Stromal cell of bone marrow (primary cell): ENCODE results near the gene MAB21L1.

ENCODE experiments used
- DNase-seq: peaks from one replicate; pipeline ENCODE4 v3.0.0-alpha.2; 2012; ENCODE audit warnings: low read depth

MAB21L1 gene

DNA sequence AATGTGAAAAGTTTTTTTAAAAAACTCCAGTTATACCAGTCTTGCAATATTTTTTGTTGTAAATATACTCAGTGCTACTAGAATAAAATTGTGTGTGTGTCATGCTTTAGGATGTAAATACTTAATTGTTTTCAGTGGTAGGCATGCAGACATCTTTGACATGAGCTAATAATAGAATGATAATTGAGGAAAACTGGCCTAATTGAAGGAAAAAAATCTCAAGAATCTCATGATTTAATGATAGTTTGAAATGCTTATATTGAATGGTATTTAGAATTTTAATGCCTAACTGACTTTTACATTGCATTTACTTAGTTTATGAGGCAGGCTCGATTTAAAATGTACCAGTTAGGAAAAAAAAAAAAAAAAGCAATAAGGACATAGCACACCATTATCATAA, 3.2 kb upstream of the MAB21L1 start:
- DNase-seq: no peak

DNA sequence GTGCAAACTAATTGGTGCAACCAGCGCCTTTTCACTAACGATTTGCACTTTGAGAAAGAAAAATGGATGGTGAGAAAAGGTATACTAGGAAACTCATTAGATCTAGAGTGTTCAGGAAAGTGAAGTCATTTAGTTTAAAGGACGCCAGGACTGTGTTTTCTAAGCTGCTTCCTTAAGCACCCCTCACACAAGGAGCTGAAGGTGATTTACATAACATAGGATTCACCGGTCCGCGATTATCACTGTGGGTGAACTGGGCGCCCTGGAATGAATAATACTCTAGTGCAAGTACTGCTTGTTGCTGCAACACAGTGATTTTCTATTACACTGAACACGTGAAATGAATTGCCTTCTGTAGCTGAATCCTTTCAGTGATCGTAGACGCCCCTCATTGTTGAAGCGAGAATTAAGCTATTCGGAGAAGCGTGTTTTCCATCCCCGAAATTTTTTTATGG, 2.6 kb upstream of the MAB21L1 start:
- DNase-seq: no peak

DNA sequence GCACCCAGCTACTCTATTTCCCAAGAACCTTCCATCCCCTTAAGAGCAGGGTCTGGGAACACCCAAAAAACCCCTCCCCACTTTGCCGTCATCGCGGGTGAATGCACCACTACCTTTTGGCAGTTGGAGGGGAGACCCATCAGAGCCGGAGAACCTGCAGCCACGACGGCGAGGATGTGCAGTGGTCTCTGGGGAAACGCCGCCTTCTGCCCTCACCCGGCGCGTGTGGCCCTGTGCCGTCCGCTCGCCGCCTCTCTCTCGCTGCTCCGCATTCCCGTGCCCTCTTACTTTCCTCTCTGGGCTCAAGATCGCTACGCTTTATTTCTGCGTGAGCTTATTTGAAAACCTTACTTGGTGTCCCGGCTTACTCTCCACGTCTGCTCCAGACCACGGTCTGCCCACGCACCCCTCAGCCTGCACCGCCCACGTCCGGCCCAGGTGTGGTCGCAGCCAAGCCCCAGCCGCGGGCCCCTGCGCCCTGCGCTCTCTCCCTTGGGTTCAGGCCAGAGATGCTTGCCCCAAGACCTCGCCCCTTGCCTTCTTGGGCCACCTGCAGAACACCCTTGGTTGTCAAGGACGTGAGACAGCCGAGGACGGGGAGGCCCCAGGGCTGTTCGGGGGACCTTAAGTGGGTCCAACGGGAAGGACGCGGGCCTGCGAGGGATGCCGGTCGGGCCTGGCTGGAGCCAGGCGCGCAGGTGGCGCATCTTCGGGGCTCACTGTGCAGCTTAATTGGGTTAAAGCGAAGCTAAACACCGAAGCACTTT, 2.0 kb upstream of the MAB21L1 start:
- DNase-seq: no peak

DNA sequence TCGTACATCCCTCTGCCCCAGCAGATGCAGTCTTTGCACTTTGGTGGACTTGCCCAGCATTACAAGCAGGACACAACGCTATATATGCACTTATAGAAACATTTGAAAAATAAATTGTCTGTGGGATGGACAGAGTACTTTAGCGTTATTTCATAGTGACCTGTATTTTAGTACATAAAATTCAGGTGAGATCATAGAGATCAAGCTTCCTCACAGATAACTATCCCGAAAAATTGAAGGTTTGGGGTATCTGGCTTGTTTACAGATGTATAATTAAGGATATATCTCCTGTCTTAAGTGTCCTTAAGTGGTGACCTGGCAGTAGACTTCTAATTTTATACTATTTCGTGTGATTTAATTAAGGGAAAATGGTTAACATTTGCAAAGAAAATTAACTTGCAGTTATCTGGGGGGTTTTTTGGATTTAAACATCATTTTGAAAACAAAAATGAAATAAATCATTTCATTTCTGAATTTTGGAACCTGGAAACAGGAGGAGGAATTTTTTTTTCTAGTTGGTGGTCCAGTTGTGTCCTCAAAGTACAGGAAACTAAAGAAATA, 977 bp upstream of the MAB21L1 start:
- DNase-seq: no peak

DNA sequence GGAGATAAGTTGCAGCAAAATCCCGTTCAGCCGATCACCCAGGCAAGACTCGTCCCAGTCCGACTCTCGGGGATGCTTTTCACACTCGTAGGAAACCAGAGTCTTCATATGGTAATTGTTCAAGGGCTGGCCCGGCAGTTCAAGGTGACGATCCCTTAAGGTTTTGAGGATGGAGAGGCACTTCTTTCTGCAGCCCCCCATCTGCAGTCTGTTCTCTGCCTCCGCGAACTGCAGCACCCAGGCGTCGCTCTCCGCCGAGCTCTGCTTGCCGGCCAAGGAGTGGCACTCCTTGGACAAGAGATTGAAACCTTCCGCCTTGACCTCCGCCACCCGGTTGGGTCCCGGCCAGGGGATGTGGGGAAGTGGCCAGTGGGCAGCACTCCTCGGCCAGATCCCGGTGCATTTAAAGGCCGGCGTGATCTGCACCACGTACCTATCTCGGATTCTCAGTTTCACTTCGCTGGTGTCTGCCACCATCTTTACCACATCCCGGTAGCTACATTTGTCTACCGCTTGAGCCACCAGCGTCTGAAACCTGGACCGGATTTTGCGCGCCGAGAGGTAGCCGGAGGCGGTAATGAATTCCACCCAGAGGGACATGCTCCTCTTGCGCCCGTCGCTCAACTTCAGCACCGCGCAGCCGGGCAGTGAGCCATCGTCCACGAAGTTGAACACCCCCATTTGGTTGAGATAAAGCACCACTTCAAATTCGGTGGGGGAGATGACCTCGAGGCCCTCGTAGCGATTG, 1.1 kb downstream of the MAB21L1 start:
- no peak for DNase-seq

DNA sequence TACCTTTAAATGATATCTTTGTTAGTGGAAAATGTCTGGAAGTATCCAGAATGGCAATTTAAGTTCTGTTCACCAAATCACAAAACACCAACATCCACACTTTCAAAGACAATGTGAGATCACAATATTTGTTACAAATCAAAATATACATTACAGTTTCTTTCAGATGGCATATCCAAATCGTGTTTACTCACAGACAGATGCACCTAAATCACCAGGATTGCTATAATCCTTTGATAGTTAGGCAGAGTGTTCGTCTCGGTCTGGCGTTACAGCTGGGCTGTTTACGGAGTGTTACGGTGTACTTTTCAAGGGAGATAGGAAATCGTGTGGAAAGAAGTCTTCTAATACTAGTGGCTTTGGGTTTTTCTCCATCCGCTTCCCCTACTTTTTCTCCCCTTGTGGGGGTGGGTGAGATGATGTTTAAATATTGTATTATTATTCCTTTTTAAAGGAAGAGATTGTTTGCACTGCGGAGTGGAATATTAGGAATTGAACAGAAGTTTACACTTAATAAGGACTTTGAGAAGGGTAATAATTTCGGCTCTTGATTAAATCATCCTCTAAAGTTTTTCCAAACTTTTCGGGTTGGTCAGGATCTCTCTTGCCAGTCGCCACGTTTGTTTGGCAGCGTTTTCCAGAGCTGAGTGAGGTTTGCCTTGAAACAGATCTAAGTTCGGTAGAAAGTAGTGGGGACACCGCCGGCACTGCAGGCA, 1.8 kb downstream of the MAB21L1 start:
- no peak for DNase-seq

DNA sequence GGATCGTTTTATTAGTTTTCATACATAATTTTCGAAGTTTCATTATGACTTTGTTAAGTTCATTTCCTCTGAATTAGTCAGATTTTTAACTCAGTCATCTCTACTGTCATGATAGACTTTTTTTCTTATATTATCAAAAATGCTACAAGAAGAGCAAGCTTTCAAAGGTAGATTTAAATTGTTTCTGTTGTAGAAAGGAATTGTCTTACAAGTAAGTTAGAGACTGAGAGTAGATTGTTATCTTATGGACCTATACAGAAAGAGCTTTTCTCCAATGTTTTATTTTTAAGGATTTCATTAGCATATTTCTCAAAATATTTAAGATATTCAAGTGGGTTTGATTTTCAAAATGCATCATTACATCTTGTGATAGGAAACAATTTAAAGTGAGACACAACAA, 2.7 kb downstream of the MAB21L1 start:
- no peak for DNase-seq

DNA sequence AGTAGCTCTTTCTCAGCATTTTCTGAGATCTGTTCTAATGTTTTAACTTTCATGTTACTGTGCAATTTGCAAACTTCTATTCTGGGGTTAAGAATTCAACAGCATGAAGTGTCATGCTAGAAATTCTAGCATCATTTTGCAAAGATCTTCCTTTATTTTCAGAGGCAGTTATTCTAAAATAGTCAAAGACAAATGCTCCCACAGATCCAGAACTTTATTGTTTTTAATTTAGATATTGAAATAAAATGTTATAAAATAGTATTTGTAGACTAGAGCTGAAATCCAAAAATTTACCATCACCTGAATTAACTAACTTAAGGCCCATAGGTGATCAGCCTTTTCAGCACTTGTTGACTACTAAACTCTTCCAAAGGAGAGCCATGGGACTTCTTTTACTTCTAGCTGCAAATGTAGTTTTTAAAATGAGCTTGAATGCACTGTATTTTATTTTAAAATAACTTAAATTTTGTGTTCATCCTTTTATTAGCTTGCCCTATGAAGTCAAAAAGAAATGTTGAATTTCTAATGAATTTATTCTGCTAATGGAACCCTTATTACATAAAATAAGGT, 3.2 kb downstream of the MAB21L1 start:
- DNase-seq: no peak

DNA sequence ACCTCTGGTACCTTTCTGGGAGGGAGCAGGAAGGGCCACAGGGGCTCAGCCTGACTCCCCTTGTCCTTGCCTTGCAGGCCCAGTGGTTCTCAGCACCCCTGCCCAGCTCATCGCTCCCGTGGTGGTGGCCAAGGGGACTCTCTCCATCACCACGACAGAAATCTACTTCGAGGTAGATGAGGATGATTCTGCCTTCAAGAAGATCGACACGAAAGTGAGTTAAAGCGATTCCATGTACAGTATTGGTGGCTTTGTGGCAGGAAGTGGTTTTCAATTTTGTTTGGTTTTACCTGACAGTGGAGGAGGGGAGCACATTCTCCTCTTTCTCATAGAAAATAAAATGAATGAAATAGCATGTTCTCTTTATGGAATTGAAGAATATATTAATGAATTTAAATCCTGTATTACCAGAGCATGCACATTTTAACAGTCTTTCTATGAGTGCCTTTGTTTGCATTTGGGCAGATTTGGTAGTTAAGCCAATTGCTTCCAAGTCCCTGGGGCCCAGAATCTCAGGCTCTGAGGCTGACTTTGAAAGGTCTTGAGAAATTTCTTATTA, 4.1 kb downstream of the MAB21L1 start:
- no peak for DNase-seq

DNA sequence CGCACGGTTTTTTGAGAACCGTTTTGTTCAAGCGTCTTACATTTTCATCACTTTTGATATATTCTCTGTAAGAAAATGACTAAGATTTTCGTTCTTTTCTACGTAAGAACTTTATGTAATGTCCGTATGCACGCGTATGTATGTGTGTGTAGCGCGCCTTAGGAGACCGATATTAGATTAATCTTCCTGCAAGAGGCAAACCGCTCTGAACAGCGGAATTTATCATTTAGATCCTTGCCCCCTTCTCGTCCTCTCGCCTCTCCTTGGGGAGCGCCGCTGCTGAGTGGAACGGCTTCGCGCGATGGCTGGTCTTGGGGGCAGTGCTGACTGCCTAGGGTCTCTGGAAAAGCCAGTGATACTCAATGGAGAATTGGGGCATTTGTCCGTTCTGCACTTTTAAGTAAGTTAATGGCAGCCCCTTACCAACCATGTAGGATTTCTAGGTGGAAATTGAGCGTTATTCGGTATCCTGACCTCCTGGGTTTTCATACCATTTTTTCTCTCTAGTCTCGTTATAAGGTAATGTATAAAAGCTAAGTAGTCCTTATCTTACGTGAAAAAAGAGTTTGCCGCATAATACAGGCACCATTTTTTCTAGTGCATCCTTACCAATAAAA, 4.7 kb downstream of the MAB21L1 start:
- no peak for DNase-seq

DNA sequence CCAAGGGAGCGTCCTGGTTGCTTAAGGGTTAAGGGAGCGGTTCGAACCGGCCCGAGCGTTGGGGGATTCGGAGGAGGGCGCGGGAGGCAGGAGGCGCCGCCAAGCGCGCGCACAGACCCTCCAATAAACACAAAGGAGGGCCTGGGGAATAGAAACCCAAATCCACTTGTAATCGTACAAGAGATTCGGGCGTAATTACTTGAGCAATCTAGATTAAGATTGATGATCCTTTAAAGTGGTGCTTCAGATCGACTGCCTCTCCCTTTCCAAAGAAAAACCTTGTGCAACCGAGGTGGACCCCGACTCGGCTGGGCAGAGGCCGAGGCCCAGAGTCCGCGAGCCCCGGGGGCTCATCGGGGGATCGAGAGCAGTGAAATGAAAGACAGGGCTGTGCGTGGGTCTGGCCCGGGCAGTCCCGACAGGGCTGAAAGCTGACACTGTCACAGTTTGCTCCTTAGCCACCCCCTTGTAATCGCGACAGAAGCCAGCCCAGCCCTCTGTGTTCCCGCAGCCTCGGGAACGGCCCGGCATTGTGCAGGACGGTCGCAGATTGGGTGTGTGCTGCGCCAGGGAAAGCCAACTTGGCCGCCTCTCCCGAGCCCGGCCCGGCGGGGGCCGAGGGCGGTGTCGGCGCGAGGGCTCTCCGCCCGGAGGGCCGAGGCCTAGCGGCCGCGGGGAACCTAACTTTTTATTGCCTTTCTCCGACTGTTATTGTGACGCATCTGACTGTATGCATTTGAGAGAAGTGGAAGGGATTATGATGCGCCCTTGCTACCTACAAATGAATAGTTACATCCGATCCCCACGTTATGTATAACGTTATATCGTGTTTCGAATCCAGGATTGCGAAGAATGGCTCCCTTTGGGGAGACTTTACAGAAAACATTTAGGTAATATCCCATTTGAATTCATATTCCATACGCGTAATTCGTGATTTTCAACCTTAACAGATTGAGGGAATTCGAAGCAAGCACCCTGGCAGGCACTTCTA, 5.5 kb downstream of the MAB21L1 start:
- DNase-seq: no peak

DNA sequence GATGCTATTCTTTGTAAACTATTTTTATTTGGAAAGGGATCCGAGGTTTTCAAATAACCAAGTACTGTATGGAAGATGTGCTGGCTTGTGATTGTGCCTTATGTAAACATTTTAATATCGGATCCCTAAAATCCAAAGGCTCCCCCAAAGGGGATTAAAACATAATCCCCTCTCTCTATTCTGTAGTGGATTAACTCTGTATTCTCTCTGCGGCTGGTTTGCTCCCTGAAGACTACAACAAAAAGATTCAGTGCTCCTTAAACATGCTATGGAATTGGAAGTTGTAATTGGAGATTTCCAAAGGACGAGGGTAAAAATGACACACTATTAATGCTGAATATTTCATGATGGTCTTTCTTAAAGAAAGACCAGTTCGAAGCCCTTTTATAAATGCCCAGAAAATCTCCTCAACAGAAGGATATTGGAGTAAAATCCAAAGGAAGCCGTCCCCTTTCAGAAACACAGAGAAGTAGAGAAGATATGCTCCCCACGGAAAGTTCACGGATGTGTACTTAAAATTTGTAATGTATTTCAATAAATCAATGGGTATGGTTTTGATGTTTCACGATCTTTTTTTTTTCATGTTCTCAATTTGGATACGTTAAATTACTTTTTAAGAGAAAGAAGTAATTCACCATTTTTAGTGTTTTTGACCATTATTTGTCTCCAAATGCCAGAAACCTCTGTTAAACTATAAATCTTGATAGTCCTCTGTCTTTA, 6.5 kb downstream of the MAB21L1 start:
- no peak for DNase-seq

DNA sequence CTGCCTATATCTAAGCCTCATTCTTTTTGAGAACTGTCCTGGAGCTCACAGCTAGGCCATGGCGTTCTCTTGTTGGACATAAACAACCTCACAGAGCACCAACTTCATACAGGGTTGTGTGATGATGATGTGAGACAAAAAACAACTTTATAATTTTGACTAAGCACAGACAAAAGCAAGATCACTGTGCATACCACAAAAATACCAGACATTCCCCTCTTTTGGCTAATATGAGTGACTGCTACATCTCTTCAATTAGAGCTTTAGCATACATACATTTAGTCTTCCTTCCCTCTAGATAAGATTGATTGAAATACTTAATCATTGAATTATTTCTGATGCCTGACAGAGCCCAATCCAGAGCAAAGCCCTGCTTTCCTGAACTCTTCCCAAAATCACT, 8.3 kb downstream of the MAB21L1 start:
- DNase-seq: no peak

DNA sequence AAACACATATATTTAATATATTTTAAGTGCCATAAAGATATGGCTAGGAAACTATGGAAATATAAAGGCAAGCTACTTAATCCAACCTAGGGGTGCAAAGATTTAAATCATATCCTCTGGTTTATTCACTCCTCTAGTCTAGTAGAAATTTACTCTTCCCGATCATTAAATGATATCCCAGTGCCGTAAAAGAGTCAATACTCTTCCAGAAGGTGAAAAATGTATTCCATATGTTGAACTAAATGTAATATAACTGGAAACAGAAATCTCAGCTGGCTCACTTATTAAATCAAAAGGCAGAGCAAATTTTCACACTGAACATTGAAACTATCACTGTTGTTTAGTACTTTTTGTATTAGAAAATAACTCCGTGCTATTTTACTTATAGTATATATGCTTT, 11.1 kb downstream of the MAB21L1 start:
- DNase-seq: no peak

DNA sequence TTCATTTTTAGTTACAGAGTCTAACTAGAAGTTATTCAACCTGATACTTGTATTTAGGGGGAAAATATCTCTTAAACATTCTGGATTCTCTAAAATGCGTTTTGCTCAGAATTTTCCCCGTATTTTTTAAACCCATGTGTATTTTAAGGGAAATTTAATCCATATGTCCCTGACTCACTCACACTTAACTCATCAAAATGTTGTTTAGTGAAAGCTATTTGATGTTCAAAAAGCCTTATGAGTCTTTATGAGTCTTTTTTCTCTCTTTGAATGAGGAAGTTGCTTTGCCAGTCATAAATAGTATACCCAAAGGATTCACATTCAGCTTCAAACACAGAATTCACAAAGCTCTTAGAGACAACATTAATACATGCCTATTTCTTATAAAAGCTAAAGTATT, 16.4 kb downstream of the MAB21L1 start:
- no peak for DNase-seq

DNA sequence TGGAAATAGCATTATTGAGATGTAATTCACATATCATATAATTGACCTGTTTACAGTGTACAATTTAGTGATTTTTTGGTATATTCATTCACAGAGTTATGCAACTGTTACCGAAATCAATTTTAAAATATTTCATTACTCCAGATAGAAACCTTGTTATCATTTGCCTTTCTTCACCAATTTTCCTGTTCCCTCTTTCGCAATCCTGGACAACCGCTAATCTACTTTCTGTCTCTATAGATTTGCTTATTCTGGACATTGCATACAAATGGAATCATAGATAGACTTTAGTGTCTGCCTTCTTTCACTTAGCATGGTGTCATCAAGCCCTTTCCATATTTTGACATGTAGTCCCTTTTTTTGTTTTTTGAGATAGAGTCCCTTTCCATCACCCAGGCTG, 19.2 kb downstream of the MAB21L1 start:
- DNase-seq: no peak

DNA sequence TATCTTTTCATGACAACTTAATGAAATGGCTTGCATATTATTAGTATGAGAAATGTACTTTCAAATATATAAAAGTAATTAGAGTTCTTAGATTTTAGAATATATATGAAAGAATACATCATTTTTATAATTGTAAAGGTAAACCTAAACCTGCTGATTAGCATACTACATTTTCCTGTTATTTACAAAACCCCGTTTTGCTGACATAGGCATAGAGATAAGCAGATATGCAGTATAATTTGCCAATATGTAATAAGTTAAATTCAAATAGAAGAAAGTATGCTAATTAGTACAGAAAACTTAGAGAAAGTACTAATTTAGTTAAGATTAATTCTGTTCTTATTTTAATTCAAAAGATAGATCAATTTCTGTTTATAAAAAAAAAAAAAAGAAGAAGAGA, 21.5 kb downstream of the MAB21L1 start:
- DNase-seq: no peak

DNA sequence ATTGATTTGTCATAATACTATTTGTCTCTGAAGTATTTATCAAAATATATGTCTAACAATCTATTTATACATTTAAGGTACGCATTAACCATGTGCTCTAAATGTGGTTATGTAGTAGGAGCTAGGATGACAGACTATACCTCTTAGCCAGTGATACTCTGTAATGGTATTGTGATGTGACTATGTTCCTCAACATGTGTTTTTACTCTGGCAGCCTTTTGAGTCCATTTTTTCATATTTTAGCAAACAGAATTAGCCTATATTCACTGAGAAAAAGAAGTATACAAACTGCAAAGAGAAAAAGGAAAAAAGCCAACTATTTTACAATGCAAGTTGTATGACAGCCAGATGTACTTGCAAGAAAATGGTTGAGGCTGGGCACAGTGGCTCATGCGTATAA, 26.7 kb downstream of the MAB21L1 start:
- no peak for DNase-seq

DNA sequence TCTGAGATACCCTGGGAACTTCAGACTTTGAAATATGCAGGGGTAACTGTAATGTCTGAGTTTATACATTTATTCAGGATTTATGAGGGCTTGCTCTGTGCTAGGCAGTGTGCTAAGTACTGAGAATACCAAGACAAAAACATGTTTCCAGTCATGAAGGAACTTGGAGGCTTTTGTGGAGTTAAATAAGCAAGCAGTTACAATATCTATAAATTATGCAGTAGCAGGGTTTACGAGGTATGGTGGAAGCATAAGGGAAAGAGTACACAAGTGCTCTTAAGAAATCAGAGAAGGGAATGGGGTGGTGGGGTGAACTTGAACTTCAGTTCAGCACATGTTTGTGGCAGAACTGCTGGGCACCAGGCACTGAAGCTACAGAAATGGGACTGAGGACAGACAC, 28.0 kb downstream of the MAB21L1 start:
- DNase-seq: no peak
